H9 (cell line): ENCODE results near the gene PIEZO2. TPM values are rescaled to one million over a fixed set of nuclear protein-coding genes. Genes with fewer than 3 reads are reported as not detected.

Source experiments
- DNase-seq: peaks from one replicate; pipeline ENCODE4 v3.0.0-alpha.2; 2017
- H2AFZ ChIP-seq: one replicate; pipeline ENCODE4 v1.6.1; 2013; ENCODE audit warnings: mild to moderate bottlenecking, low read length, control low read depth, moderate library complexity
- H2AK5ac ChIP-seq: 2 replicates; pipeline ENCODE4 v1.6.1; 2013; ENCODE audit warnings: low read length, control low read depth, mixed read lengths; ENCODE audit not compliant: insufficient read length
- H2BK120ac ChIP-seq: one replicate; pipeline ENCODE4 v1.6.1; 2013; ENCODE audit warnings: low read depth, mild to moderate bottlenecking, low read length, control low read depth, inconsistent platforms; ENCODE audit not compliant: poor library complexity, severe bottlenecking
- H2BK12ac ChIP-seq: 2 replicates; pipeline ENCODE4 v1.6.1; 2013; ENCODE audit warnings: low read length, control low read depth, mixed read lengths, low read depth; ENCODE audit not compliant: insufficient read length
- H2BK15ac ChIP-seq: 2 replicates; pipeline ENCODE4 v1.6.1; 2013; ENCODE audit warnings: low read depth, low read length, control low read depth
- H2BK20ac ChIP-seq: one replicate; pipeline ENCODE4 v1.6.1; 2013; ENCODE audit warnings: low read depth, mild to moderate bottlenecking, low read length, control low read depth, inconsistent platforms; ENCODE audit not compliant: poor library complexity, severe bottlenecking
- H2BK5ac ChIP-seq: 2 replicates; pipeline ENCODE4 v1.6.1; 2013; ENCODE audit warnings: low read length, control low read depth, mixed read lengths; ENCODE audit not compliant: insufficient read length
- H3K14ac ChIP-seq: 2 replicates; pipeline ENCODE4 v1.6.1; 2013; ENCODE audit warnings: low read length, control low read depth; ENCODE audit not compliant: insufficient read depth
- H3K18ac ChIP-seq: 2 replicates; pipeline ENCODE4 v1.6.1; 2013; ENCODE audit warnings: low read depth, mild to moderate bottlenecking, mixed read lengths, low read length, control low read depth; ENCODE audit not compliant: insufficient read length
- H3K23ac ChIP-seq: 2 replicates; pipeline ENCODE4 v1.6.1; 2013; ENCODE audit warnings: low read length, control low read depth, mixed read lengths, low read depth; ENCODE audit not compliant: insufficient read length
- H3K23me2 ChIP-seq: 2 replicates; pipeline ENCODE4 v1.6.1; 2013; ENCODE audit warnings: low read depth, mild to moderate bottlenecking, mixed read lengths, low read length, control low read depth; ENCODE audit not compliant: insufficient read length, poor library complexity, severe bottlenecking
- H3K27ac ChIP-seq: 2 replicates; pipeline ENCODE4 v1.5.1; 2013; ENCODE audit warnings: low read length, control low read depth, mixed read lengths, low read depth; ENCODE audit not compliant: insufficient read length
- H3K27me3 ChIP-seq: 2 replicates; pipeline ENCODE4 v1.6.1; 2013; ENCODE audit warnings: low read length, control low read depth, inconsistent platforms; ENCODE audit not compliant: insufficient read depth
- H3K4ac ChIP-seq: 2 replicates; pipeline ENCODE4 v1.6.1; 2013; ENCODE audit warnings: low read depth, mild to moderate bottlenecking, control low read depth, inconsistent platforms, low read length, moderate library complexity
- H3K4me1 ChIP-seq: 2 replicates; pipeline ENCODE4 v1.6.1; 2013; ENCODE audit warnings: low read length, control low read depth, inconsistent platforms; ENCODE audit not compliant: insufficient read depth
- H3K4me2 ChIP-seq: 2 replicates; pipeline ENCODE4 v1.6.1; 2013; ENCODE audit warnings: low read length, control low read depth, mixed read lengths; ENCODE audit not compliant: insufficient read length, insufficient read depth
- H3K56ac ChIP-seq: 2 replicates; pipeline ENCODE4 v1.6.1; 2013; ENCODE audit warnings: low read depth, mild to moderate bottlenecking, mixed read lengths, low read length, control low read depth; ENCODE audit not compliant: insufficient read length
- H3K79me1 ChIP-seq: 2 replicates; pipeline ENCODE4 v1.6.1; 2013; ENCODE audit warnings: low read depth, mild to moderate bottlenecking, moderate library complexity, low read length, control low read depth, inconsistent platforms; ENCODE audit not compliant: insufficient read depth, poor library complexity, severe bottlenecking
- H3K79me2 ChIP-seq: 2 replicates; pipeline ENCODE4 v1.6.1; 2013; ENCODE audit warnings: low read length, control low read depth, inconsistent platforms; ENCODE audit not compliant: insufficient read depth
- H3K9ac ChIP-seq: 2 replicates; pipeline ENCODE4 v1.6.1; 2013; ENCODE audit warnings: low read length, control low read depth, mixed read lengths; ENCODE audit not compliant: insufficient read length; ENCODE audit errors: extremely low read depth
- H3K9me3 ChIP-seq: one replicate; pipeline ENCODE4 v1.6.1; 2013; ENCODE audit warnings: low read depth, low read length, inconsistent platforms; ENCODE audit not compliant: control insufficient read depth
- H3T11ph ChIP-seq: one replicate; pipeline ENCODE4 v1.6.1; 2013; ENCODE audit warnings: mild to moderate bottlenecking, low read length, control low read depth, inconsistent platforms
- H4K20me1 ChIP-seq: one replicate; pipeline ENCODE4 v1.6.1; 2013; ENCODE audit not compliant: control insufficient read depth, insufficient read length, insufficient read depth
- H4K5ac ChIP-seq: 2 replicates; pipeline ENCODE4 v1.6.1; 2013; ENCODE audit warnings: low read depth, mild to moderate bottlenecking, mixed read lengths, low read length, control low read depth; ENCODE audit not compliant: insufficient read length
- H4K8ac ChIP-seq: replicated peaks from 2 replicates; pipeline ENCODE4 v1.6.1; 2013; ENCODE audit warnings: low read length, control low read depth, mixed read lengths, low read depth; ENCODE audit not compliant: insufficient read length
- H4K91ac ChIP-seq: 2 replicates; pipeline ENCODE4 v1.6.1; 2013; ENCODE audit warnings: low read depth, mild to moderate bottlenecking, moderate library complexity, mixed read lengths, low read length, control low read depth; ENCODE audit not compliant: insufficient read length
- H3K27ac Mint-ChIP-seq, 3 experiments: 2 replicates in 2 of 3; 3 replicates in 1 of 3; pipeline ENCODE4 v1.8.0; 2020 to 2021; ENCODE audit warnings: mixed read lengths in 3 of 3, mild to moderate bottlenecking in 1 of 3, moderate library complexity in 1 of 3
- H3K27me3 Mint-ChIP-seq: 2 replicates; pipeline ENCODE4 v1.8.0; 2021; ENCODE audit warnings: low read depth, mild to moderate bottlenecking, moderate library complexity, mixed read lengths
- H3K36me3 Mint-ChIP-seq, 3 experiments: 2 replicates in 2 of 3; 3 replicates in 1 of 3; pipeline ENCODE4 v1.8.0; 2020 to 2021; ENCODE audit warnings: low read depth in 3 of 3, mixed read lengths in 3 of 3; ENCODE audit not compliant: insufficient read depth in 1 of 3
- H3K4me1 Mint-ChIP-seq, 2 experiments: 2 replicates each; pipeline ENCODE4 v1.8.0; 2020; ENCODE audit warnings: mixed read lengths in 2 of 2
- H3K4me3 Mint-ChIP-seq, 2 experiments: 2 replicates in 1 of 2; 3 replicates in 1 of 2; pipeline ENCODE4 v1.8.0; 2020 to 2021; ENCODE audit warnings: mild to moderate bottlenecking in 2 of 2, mixed read lengths in 2 of 2, moderate library complexity in 1 of 2
- H3K9me3 Mint-ChIP-seq, 2 experiments: 2 replicates in 1 of 2; 3 replicates in 1 of 2; pipeline ENCODE4 v1.8.0; 2020; ENCODE audit warnings: mild to moderate bottlenecking in 2 of 2, mixed read lengths in 2 of 2, moderate library complexity in 1 of 2
- CTCF ChIP-seq: fragments of 200-600 bp; sonication (generic); conservative IDR thresholded peaks from 3 replicates; pipeline ENCODE4 v1.8.0; 2021; ENCODE audit warnings: antibody characterized with exemption, mild to moderate bottlenecking
- WGBS: extraction: QIAGEN DNeasy Blood & Tissue Kit; methylation state at CpG from one replicate; pipeline ENCODE4 v1.1.7; 2013; ENCODE audit warnings: missing lambda C conversion rate, low lambda C conversion rate, mixed read lengths; ENCODE audit not compliant: insufficient read length; ENCODE audit errors: extremely low coverage; 5-methylcytosine and 5-hydroxymethylcytosine counted together
- total RNA-seq: library from RNA; stranded (reverse); gene quantifications from 2 replicates; pipeline ENCODE4 v1.2.1, GENCODE V29; 2021

Gene PIEZO2
- total RNA-seq, 1 experiment from 2014 or later: 3.9 TPM

- Histone ChIP-seq H4K8ac (no peak overlapping the region), H4K91ac (no peak overlapping the region), H3K56ac (no peak overlapping the region), H3K14ac (no peak overlapping the region), H3K4me2 (no peak overlapping the region), H2BK20ac (no peak overlapping the region), H2AK5ac (no peak overlapping the region), H3K4ac (no peak overlapping the region), H2BK12ac (no peak overlapping the region), H3K23me2 (no peaks in the 10 kb centered on the region), H4K20me1 (no peaks in the 10 kb centered on the region), H2BK5ac (no peak overlapping the region), H3K79me1 (no peaks in the 10 kb centered on the region), H4K5ac (no peak overlapping the region), H2BK120ac (no peak overlapping the region), H2BK15ac (no peak overlapping the region), H3K9me3 (no peaks in the 10 kb centered on the region), H3K4me1 (no peaks in the 10 kb centered on the region; the same call in 1 of the 2 replicates), H3K79me2 (no peaks in the 10 kb centered on the region), H3K27me3 (no peaks in the 10 kb centered on the region), H3K27ac (no peak overlapping the region), H3K9ac (no peak overlapping the region), H3T11ph (no peak overlapping the region), H3K23ac (no peak overlapping the region), H2AFZ (no peak overlapping the region), H3K18ac (no peak overlapping the region)
- Mint-ChIP-seq H3K27me3 (peaks cover 2% of the 10 kb centered on the region), H3K4me3 (no peak overlapping the region), H3K9me3 (no peaks in the 10 kb centered on the region; a peak in 1 of 5 replicates), H3K4me1 (peaks cover 10 to 23% of the 10 kb centered on the region in 2 experiments), H3K36me3 (no peaks in the 10 kb centered on the region), H3K27ac (no peak overlapping the region)
- WGBS: no CpG with 5 or more reads among the region's 2 CpGs
- no peak for DNase-seq
- no peak for TF ChIP-seq CTCF
These were observed 488.1 kb downstream of the PIEZO2 start for GRCh38 chr18:10661317-10661716.
